ENCODE measurements around the gene WSCD2.
"Not testable (repeated sequence)": the region's sequence is repeated elsewhere in the genome, so short reads cannot be mapped to it uniquely, and the experiment has no call there.

WSCD2 gene

DNA sequence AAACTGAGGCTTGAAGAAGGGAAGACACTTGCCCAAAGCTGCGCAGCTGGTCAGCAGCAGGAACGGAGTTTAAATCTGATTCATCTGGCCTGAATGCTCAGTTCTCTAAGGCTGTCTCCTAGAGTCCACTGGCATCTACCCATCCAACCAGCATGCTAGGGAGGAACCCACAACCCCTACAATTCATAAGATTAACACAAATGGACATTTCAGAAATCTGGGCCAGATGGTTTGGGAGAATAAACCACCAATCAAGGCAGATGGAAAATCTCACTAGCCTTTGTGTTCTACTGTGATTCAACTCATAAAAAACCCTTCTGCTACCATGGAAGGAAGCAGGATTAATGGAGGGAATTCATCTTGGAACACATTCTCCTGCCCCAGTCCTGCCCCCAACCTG is 67.8 kb downstream of the WSCD2 start:
- DNase-seq (ENCODE audit: low spot score) = no peak

- DNase-seq (ENCODE audit: low spot score) = no peak
Measured at GRCh38 chr12:108198043-108198442, 69.0 kb downstream of the WSCD2 start.

- no peak for DNase-seq (ENCODE audit: low spot score)
Measured at GRCh38 chr12:108199106-108199505, 70.0 kb downstream of the WSCD2 start.

- no peak for DNase-seq (ENCODE audit: low spot score)
Measured at GRCh38 chr12:108201808-108202207, 72.7 kb downstream of the WSCD2 start.

DNA sequence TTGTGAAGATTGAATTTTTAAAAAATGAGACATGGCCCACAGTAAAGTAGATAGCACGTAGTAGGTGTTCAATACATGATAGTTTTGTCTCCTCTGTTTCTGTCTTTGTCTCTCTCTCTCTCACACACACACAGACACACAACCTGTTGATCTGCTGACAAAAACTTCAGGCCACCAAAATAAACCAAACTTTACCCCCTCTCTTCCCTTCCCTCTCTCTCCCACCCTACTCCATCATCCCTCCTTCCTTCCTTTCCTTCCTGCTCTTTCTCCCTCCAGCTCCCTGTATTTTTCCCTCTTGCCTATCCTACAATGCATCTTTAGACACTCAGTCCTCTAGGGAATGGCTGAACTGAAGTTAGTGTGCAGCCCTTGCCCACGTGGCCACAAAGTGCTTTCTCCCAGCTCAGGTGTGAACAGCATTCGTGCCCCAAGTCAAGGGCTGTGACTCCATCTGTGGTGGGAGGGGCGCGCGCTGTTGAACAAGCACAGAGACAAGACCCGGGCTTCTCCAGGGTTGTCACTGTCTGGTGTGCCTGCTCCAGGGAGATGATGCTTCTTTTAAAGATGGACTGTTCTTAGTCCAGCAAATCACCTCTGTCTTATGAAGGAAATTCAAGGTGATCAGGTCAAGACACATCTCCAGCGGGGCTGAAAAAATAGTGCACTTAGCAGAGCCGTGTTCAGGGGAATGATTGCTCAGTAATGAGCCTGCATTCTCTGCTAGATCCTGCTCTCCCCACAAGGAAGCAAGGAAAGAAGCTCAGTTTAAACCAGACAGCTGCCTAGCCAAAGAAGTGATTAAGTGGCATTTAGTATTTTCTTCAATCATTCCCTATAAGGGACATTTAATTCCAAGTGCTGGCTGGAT is 75.3 kb downstream of the WSCD2 start:
- no peak for DNase-seq (ENCODE audit: low spot score)

- DNase-seq (ENCODE audit: low spot score) = no peak
Measured at GRCh38 chr12:108205864-108206263, 76.8 kb downstream of the WSCD2 start.

DNA sequence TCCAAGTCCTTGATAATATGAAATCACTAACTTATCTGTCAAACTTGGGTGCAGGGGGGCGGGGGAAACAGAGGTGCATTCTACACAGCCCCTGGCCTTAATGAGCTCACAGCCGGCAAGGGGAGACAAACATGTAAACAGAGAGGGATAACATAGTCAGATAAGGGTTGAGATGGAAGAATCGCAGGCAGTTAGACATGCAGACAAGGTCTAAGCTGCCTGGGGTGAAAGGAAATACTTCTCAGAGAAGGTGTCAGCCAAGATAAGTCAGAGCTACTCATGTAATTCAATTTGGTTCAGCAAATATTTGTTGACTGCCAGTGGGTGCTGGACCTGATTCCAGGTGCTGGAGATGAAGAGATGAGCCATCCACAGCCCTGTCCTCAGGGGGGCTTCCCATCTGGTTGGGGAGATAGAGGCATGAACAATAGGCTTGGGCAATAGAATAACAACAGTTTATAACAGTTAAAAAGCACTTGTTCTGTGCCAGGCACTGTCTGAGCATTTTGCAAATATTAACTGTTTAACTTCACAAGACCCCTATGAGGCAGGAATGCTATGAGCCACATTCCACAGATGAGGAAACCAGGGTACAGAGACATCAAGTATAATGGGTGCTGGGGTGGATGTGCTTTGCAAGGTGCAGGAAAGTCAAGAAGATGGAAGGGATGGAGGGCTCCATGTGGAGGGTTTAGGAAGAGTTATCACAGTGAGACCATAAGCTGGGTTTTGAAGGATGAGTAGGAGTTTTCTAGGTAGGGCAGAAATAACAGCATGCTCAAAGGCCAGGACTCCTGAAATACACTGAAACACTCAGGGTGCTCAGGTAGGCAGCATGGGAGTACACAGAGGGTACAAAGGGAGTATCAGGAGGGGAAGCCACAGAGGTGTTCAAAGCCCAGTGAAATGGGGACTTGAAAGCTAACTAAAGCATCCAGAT is 79.0 kb downstream of the WSCD2 start:
- no peak for DNase-seq (ENCODE audit: low spot score)

DNA sequence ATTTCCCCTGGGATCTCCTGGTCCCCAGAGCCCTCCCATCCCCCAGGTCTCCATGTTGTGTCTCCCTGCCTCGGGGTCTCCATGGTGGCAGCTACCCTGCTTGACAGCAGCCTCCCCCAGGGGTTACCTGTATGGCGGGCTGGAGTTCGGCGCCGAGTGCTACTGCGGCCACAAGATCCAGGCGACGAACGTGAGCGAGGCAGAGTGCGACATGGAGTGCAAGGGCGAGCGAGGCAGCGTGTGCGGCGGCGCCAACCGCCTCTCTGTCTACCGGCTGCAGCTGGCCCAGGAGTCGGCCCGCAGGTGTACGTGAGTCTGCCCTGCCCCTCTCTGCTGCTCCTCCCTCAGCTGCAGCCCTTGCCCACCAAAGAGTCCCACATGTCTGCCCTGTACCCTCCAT is 80.9 kb downstream of the WSCD2 start:
- no peak for DNase-seq (ENCODE audit: low spot score)

DNA sequence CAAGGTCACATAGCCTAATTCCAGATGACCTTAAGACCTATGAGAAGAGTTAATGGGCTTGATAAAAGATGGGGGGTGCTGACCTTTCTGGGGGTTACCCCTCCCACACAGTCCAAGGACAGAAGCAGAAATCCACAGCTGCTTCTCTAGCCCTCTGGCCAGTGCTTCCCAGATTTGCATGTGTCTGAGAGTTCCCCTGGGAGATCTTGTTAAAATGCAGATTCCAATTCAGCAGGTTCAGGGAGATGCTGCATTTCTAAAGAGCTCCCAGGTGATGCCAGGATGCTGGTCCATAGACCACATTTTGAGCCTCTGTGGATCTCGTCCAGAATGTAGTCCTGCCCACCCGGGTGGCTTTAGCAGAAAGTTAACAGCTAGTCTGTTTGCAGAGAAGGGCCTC is 82.1 kb downstream of the WSCD2 start:
- no peak for DNase-seq (ENCODE audit: low spot score)

DNA sequence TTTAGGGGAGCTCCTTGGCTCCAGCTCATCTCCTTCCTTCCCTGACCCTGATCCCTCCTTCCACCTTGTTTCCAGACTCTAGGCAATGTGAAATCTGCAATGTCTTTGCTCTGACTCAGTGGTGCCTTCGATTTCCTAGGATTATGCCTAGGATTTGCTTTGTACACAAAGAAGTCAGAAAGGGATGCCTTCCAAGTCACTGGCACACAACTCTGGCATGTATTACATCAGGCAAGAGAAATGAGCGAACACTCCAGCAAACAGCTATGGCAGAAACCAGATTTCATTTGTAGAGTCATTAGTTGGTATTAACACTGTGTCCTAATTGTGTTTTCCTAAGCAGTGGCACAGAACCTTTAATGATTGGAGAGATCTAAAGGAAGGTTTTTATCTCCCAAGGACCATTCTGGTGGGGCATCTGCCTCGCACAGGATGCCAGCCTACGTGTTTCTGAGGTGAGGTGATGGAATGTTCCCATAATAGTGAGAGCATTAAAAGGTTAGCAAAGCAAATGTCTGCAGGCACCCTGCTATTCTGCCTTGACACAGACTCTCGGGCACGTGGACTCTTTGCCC is 84.9 kb downstream of the WSCD2 start:
- DNase-seq (ENCODE audit: low spot score) = no peak

DNA sequence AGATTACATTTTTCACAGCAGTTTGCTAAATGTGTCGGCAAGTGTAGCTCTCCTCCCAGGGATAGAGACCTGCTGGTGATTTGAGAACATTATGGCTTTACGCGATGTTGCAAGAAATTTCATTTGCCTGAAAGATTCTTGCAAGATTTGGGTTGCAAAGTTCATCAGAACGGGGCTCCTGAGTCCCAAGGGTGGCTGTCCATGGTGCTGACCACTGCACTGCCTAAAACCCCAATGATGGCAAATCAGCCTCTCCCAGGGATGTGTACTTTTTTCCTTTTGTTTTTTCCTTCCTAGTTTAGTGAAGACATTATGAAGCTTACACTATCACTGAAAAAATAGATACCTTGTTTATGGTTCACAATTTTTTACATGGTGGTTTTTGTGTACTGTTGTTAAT is 85.4 kb downstream of the WSCD2 start:
- DNase-seq (ENCODE audit: low spot score) = peak; percentile 59

DNA sequence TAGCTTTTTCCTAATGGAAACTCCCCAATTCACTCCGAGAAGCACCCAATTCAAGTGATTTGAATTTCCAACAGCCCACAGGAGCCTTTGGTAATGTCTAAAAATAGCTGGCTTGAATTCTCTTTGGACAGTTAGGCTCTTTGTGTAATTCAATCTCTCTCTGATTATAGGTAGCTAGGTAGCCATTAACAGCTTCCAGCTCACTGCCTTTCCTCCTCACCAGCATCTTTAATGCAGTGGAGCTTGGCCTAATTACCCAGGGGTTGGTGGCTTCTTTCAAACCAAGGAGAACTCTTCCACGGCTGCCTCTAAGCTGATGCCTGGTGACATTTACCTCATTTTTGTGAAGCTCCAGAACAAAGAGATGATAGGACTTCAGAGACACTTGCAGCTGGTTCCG is 86.4 kb downstream of the WSCD2 start:
- DNase-seq (ENCODE audit: low spot score) = no peak

GRCh38 chr12:108218921-108219320 is 89.8 kb downstream of the WSCD2 start:
- no peak for DNase-seq (ENCODE audit: low spot score)

DNA sequence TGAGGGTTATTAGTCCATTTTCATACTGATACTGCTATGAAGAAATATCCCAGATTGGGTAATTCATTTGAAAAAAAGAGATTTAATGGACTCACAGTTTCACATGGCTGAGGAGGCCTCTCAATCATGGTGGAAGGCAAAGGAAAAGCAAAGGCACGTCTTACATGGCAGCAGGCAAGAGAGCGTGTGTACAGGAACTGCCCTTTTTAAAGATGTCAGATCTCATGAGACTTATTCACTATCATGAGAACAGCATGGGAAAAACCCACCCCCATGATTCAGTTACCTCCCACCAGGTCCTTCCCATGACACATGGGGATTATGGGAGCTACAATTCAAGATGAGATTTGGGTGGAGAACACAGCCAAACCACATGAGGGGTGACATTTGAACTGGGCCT is 96.0 kb downstream of the WSCD2 start:
- DNase-seq (ENCODE audit: low spot score) = not testable (repeated sequence)

GRCh38 chr12:108226866-108227265 is 97.8 kb downstream of the WSCD2 start:
- no peak for DNase-seq (ENCODE audit: low spot score)

DNA sequence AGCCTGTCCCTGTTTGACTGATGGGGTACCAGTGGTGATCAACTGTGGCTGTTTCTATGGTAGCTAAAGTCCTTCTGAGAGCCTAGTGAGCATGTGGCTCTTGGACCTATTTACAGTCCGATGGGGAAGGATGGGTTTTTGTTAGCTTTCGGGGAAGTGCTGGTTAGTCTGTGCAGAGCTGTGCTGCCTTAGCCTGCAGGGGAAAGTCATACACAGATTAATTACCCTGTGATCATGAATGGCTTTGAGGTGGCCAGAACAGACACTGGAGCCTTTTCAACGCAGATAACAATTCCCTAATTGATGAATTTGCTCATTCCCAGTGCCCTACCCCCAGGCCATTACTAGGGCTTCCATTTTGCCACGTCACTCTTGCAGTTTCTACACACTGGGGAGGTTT is 99.7 kb downstream of the WSCD2 start:
- DNase-seq (ENCODE audit: low spot score) = no peak

DNA sequence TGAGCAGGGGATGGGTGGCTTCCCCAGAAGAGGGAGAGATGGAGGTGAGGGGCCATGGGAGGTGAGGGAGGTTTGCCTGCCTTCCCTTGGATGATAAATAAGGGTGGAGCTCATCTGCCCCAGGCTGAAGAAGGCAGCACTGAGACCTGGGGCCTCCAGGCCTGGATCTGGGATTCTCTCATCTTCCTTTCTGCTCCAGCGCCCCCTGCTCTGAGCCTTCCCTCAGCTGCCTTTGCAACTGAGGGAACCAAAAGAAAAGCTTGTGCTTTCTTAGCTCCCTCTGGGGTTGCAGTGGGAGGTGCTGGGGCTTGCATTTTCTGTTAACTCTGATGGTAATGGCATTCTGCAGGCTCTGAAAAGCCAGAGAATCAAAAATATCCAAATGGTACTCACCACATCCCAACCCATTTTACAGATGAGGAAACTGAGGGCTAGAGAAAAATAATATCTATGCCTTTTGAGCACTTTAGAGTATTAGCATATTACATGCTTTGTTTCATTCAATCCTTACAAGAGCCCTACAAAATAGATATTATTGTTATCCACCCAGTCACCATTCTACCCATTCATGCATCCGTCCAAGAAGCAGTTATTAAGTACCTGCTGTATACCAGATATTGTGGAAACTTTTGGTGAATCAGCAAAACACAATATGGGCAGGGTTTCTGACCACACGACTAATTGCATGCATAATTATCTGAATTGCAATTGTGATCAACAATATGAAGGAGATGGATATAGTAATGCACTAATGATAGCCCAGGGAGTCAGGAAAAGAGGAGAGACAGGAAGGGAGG is 102.2 kb downstream of the WSCD2 start:
- no peak for DNase-seq (ENCODE audit: low spot score)

DNA sequence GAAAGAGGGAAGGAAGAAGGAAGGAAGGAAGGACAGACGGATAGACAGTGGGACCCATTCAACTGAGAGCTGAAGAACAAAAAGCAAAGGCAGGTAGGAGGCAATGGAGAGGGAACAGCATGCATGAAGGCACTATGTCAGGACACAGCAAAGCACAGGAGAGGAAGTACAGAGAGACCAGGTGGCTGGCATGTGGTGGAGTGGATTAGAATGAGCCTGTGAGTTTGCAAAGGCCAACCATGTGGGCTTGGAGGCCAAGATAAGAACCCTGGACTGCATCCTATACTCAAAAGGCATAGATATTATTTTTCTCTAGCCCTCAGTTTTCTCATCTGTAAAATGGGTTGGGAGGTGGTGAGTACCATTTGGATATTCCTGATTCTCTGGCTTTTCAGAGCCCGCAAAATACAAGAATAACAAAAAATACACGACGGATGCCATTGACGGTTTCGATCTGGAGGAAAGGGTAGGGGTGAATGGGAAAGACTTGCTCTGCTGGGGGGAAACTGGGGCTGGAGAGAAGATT is 102.9 kb downstream of the WSCD2 start:
- DNase-seq (ENCODE audit: low spot score) = no peak

DNA sequence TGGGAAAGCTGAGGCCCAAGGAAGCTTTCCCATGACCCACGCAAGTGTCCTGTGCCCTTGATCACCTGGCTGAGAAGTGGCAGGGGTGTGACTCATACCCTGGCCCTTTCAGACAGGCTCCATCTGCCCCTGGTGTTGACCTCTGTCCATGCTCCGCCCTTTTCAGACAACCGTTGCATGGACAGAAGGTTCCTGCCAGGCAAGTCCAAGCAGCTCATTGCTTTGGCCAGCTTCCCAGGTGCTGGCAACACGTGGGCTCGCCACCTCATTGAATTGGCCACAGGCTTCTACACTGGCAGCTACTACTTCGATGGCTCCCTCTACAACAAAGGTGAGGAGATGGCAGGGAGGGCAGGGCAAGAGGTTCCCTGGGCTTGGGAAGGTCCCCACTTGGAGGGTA is 103.5 kb downstream of the WSCD2 start:
- DNase-seq (ENCODE audit: low spot score) = no peak

DNA sequence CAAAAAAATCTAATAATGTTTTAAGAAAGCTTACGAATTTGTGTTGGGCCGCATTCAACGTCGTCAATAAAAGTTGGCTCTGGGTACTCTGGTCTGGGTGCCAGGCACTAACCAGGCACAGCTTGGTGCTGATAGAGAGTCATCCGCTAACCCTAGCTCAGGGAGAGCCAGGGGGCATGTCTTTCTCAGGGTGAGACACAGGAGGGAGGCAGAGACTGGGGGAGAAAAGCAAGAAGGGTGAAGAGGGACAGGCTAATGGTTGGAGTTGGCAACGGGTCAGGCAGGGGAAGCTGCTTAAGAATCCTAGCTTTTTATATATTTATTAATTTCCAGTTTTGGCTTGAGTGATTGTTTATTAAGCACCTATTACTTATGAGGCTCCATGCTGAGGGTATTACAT is 105.1 kb downstream of the WSCD2 start:
- no peak for DNase-seq (ENCODE audit: low spot score)

- DNase-seq (ENCODE audit: low spot score) = no peak
Measured at GRCh38 chr12:108235197-108235984, 106.3 kb downstream of the WSCD2 start.

Measured in HuH-7 (cell line).